Stimulated activated naive B cell treated with anti-CD40 and anti-IgM and Interleukin-4, amounts not matched to agents 10 μg/mL and 1 μg/mL and 100 μg/mL, for 72 hours (primary cell): Measurements from ENCODE around the gene ACTL9.
A peak's percentile ranks its signal among the peaks of the same experiment; 100 is the strongest.

Experiments used
- ATAC-seq, 2 donors: fragments of 150-1000 bp; cut with Tn5 transposase; replicated peaks; 2 replicates each; pipeline ENCODE4 v1.10.0; 2021; ENCODE audit warnings: moderate library complexity in 1 of 2
- DNase-seq: peaks from one replicate; pipeline ENCODE4 v3.0.0; 2021
- H3K27ac Mint-ChIP-seq: one replicate; pipeline ENCODE4 v1.8.0; 2022; ENCODE audit warnings: mild to moderate bottlenecking, mixed read lengths
- H3K27me3 Mint-ChIP-seq, 2 donors: one replicate each; pipeline ENCODE4 v1.8.0; 2022; ENCODE audit warnings: mixed read lengths in 2 of 2
- H3K36me3 Mint-ChIP-seq, 2 donors: one replicate each; pipeline ENCODE4 v1.8.0; 2022; ENCODE audit warnings: mixed read lengths in 2 of 2, mild to moderate bottlenecking in 1 of 2
- H3K4me1 Mint-ChIP-seq, 2 donors: one replicate each; pipeline ENCODE4 v1.8.0; 2022; ENCODE audit warnings: mixed read lengths in 2 of 2, mild to moderate bottlenecking in 1 of 2
- H3K4me3 Mint-ChIP-seq, 2 donors: one replicate each; pipeline ENCODE4 v1.8.0; 2022; ENCODE audit warnings: mild to moderate bottlenecking in 2 of 2, mixed read lengths in 2 of 2, moderate library complexity in 1 of 2
- H3K9me3 Mint-ChIP-seq, 2 donors: one replicate each; pipeline ENCODE4 v1.8.0; 2022; ENCODE audit warnings: mixed read lengths in 2 of 2, mild to moderate bottlenecking in 1 of 2

ACTL9 gene

GRCh38 chr19:8675066-8675465, 23.5 kb downstream of the ACTL9 start:
- peaks cover 8 to 11% of the 10 kb centered on the region in 2 donors for H3K4me1 Mint-ChIP-seq
- H3K27me3 Mint-ChIP-seq: peaks cover 0 to 5% of the 10 kb centered on the region in 2 donors
- no peak overlapping the region for H3K4me3 Mint-ChIP-seq
- H3K36me3 Mint-ChIP-seq: peaks cover 0 to 2% of the 10 kb centered on the region in 2 donors
- H3K9me3 Mint-ChIP-seq: peaks cover 6 to 11% of the 10 kb centered on the region in 2 donors
- H3K27ac Mint-ChIP-seq: no peak overlapping the region
- ATAC-seq (no peak), DNase-seq (no peak)

- Mint-ChIP-seq H3K27me3 (peaks cover 0 to 5% of the 10 kb centered on the region in 2 donors), H3K4me3 (no peak overlapping the region), H3K4me1 (peaks cover 9 to 16% of the 10 kb centered on the region in 2 donors), H3K9me3 (peaks cover 5 to 10% of the 10 kb centered on the region in 2 donors), H3K27ac (no peak overlapping the region), H3K36me3 (peaks cover 0 to 2% of the 10 kb centered on the region in 2 donors)
- ATAC-seq (no peak), DNase-seq (no peak)
Observed at GRCh38 chr19:8673276-8673891, 25.2 kb downstream of the ACTL9 start.

GRCh38 chr19:8666814-8667405, 31.7 kb downstream of the ACTL9 start:
- Mint-ChIP-seq H3K4me1 (peaks cover 21 to 32% of the 10 kb centered on the region in 2 donors), H3K36me3 (no peaks in the 10 kb centered on the region), H3K4me3 (no peak overlapping the region), H3K9me3 (peaks cover 5 to 6% of the 10 kb centered on the region in 2 donors), H3K27ac (no peak overlapping the region), H3K27me3 (no peaks in the 10 kb centered on the region)
- DNase-seq (no peak), ATAC-seq (no peak)

GRCh38 chr19:8665468-8666213, 33.0 kb downstream of the ACTL9 start:
- no peaks in the 10 kb centered on the region for H3K36me3 Mint-ChIP-seq
- DNase-seq: no peak
- ATAC-seq: no peak
- H3K9me3 Mint-ChIP-seq: peaks cover 5 to 6% of the 10 kb centered on the region in 2 donors
- peaks cover 13 to 21% of the 10 kb centered on the region in 2 donors for H3K4me1 Mint-ChIP-seq
- no peak overlapping the region for H3K27ac Mint-ChIP-seq
- H3K27me3 Mint-ChIP-seq: no peaks in the 10 kb centered on the region
- H3K4me3 Mint-ChIP-seq: no peak overlapping the region

- no peak for DNase-seq
- no peaks in the 10 kb centered on the region for H3K27me3 Mint-ChIP-seq
- H3K36me3 Mint-ChIP-seq: no peaks in the 10 kb centered on the region
- peaks cover 12 to 17% of the 10 kb centered on the region in 2 donors for H3K4me1 Mint-ChIP-seq
- H3K9me3 Mint-ChIP-seq: peaks cover 5 to 6% of the 10 kb centered on the region in 2 donors
- H3K4me3 Mint-ChIP-seq: no peak overlapping the region
- no peak for ATAC-seq
- H3K27ac Mint-ChIP-seq: no peak overlapping the region
Observed at GRCh38 chr19:8664671-8665057, 33.9 kb downstream of the ACTL9 start.

GRCh38 chr19:8663920-8664670, 34.5 kb downstream of the ACTL9 start:
- Mint-ChIP-seq H3K4me3 (peak overlapping the region; percentile 27 to 46), H3K9me3 (peaks cover 5 to 6% of the 10 kb centered on the region in 2 donors)

GRCh38 chr19:8662263-8662662, 36.3 kb downstream of the ACTL9 start:
- H3K4me1 Mint-ChIP-seq: peaks cover 12 to 16% of the 10 kb centered on the region in 2 donors
- H3K27ac Mint-ChIP-seq: no peak overlapping the region
- peaks cover 0 to 3% of the 10 kb centered on the region in 2 donors for H3K27me3 Mint-ChIP-seq
- DNase-seq: no peak
- no peak overlapping the region for H3K4me3 Mint-ChIP-seq
- H3K36me3 Mint-ChIP-seq: no peaks in the 10 kb centered on the region
- ATAC-seq: no peak
- H3K9me3 Mint-ChIP-seq: peaks cover 0 to 3% of the 10 kb centered on the region in 2 donors

More at GRCh38 chr19:8663920-8664670, 34.5 kb downstream of the ACTL9 start:
- peak; percentile 55 to 84 for ATAC-seq
- Mint-ChIP-seq H3K4me1 (peaks cover 12 to 16% of the 10 kb centered on the region in 2 donors), H3K27ac (peak overlapping the region; percentile 76), H3K36me3 (no peaks in the 10 kb centered on the region), H3K27me3 (no peaks in the 10 kb centered on the region)
- DNase-seq: no peak

GRCh38 chr19:8659905-8660304, 38.7 kb downstream of the ACTL9 start:
- Mint-ChIP-seq H3K36me3 (no peaks in the 10 kb centered on the region), H3K27me3 (peaks cover 14 to 15% of the 10 kb centered on the region in 2 donors), H3K9me3 (peaks cover 0 to under 1% of the 10 kb centered on the region in 2 donors), H3K4me3 (no peak overlapping the region), H3K4me1 (peaks cover 15 to 18% of the 10 kb centered on the region in 2 donors), H3K27ac (no peak overlapping the region)
- no peak for DNase-seq
- no peak for ATAC-seq

GRCh38 chr19:8657869-8658268, 40.7 kb downstream of the ACTL9 start:
- Mint-ChIP-seq H3K27me3 (peaks cover 18% of the 10 kb centered on the region in 2 donors), H3K4me3 (no peak overlapping the region), H3K4me1 (peaks cover 7 to 13% of the 10 kb centered on the region in 2 donors), H3K27ac (no peak overlapping the region), H3K9me3 (no peaks in the 10 kb centered on the region), H3K36me3 (no peaks in the 10 kb centered on the region)
- DNase-seq (no peak), ATAC-seq (no peak)

GRCh38 chr19:8655340-8655709, 43.3 kb downstream of the ACTL9 start:
- no peak for DNase-seq
- H3K27me3 Mint-ChIP-seq: peaks cover 19 to 21% of the 10 kb centered on the region in 2 donors
- no peaks in the 10 kb centered on the region for H3K9me3 Mint-ChIP-seq
- no peaks in the 10 kb centered on the region for H3K36me3 Mint-ChIP-seq
- peaks cover 7 to 13% of the 10 kb centered on the region in 2 donors for H3K4me1 Mint-ChIP-seq
- no peak overlapping the region for H3K4me3 Mint-ChIP-seq
- peak; percentile 41 to 57 for ATAC-seq
- H3K27ac Mint-ChIP-seq: no peak overlapping the region

GRCh38 chr19:8654591-8655339, 43.8 kb downstream of the ACTL9 start:
- ATAC-seq (peak; percentile 80 to 81), DNase-seq (peak; percentile 18)
- no peak overlapping the region for H3K27ac Mint-ChIP-seq
- H3K4me1 Mint-ChIP-seq: peaks cover 7 to 13% of the 10 kb centered on the region in 2 donors
- no peaks in the 10 kb centered on the region for H3K36me3 Mint-ChIP-seq
- H3K4me3 Mint-ChIP-seq: peak overlapping the region; percentile 39 to 63
- peaks cover 19 to 21% of the 10 kb centered on the region in 2 donors for H3K27me3 Mint-ChIP-seq
- no peaks in the 10 kb centered on the region for H3K9me3 Mint-ChIP-seq

GRCh38 chr19:8648240-8648639, 50.4 kb downstream of the ACTL9 start:
- peaks cover 0 to 2% of the 10 kb centered on the region in 2 donors for H3K36me3 Mint-ChIP-seq
- no peak overlapping the region for H3K4me3 Mint-ChIP-seq
- H3K27ac Mint-ChIP-seq: no peak overlapping the region
- ATAC-seq (no peak), DNase-seq (no peak)
- H3K4me1 Mint-ChIP-seq: no peaks in the 10 kb centered on the region
- H3K27me3 Mint-ChIP-seq: peaks cover 22 to 27% of the 10 kb centered on the region in 2 donors
- no peaks in the 10 kb centered on the region for H3K9me3 Mint-ChIP-seq
